Trophoblast cell (in vitro differentiated cells and primary cell): ENCODE data around the gene SPINT2.

Experiments used
- DNase-seq, 2 donors: peaks; one replicate each; pipeline ENCODE4 v3.0.0-alpha.2; 2016
- H2AFZ ChIP-seq: 2 replicates; pipeline ENCODE4 v1.6.1; 2013; ENCODE audit warnings: low read length, moderate library complexity, mild to moderate bottlenecking; ENCODE audit not compliant: insufficient read depth, poor library complexity
- H2AK5ac ChIP-seq: 2 replicates; pipeline ENCODE4 v1.6.1; 2013; ENCODE audit warnings: mild to moderate bottlenecking, low read length
- H2BK120ac ChIP-seq: 2 replicates; pipeline ENCODE4 v1.6.1; 2013; ENCODE audit warnings: low read length, mild to moderate bottlenecking, moderate library complexity; ENCODE audit not compliant: insufficient read depth, poor library complexity
- H2BK12ac ChIP-seq: 2 replicates; pipeline ENCODE4 v1.6.1; 2013; ENCODE audit warnings: mild to moderate bottlenecking, low read length, moderate library complexity
- H2BK5ac ChIP-seq: 2 replicates; pipeline ENCODE4 v1.6.1; 2013; ENCODE audit warnings: low read length, low read depth, moderate library complexity, mild to moderate bottlenecking; ENCODE audit not compliant: poor library complexity
- H3K14ac ChIP-seq: 2 replicates; pipeline ENCODE4 v1.6.1; 2013; ENCODE audit warnings: mild to moderate bottlenecking, low read length
- H3K18ac ChIP-seq: 2 replicates; pipeline ENCODE4 v1.6.1; 2013; ENCODE audit warnings: mild to moderate bottlenecking, low read length
- H3K23ac ChIP-seq: 2 replicates; pipeline ENCODE4 v1.6.1; 2013; ENCODE audit warnings: low read length
- H3K27ac ChIP-seq: 2 replicates; pipeline ENCODE4 v1.5.1; 2013; ENCODE audit warnings: low read depth, mild to moderate bottlenecking, inconsistent platforms, low read length, moderate library complexity
- H3K27me3 ChIP-seq: 2 replicates; pipeline ENCODE4 v1.6.1; 2013; ENCODE audit warnings: inconsistent platforms, mild to moderate bottlenecking, low read length, moderate library complexity; ENCODE audit not compliant: insufficient read depth
- H3K36me3 ChIP-seq, 2 experiments: 1 replicate in 1 of 2; 2 replicates in 1 of 2; pipeline ENCODE4 v1.6.1; 2013; ENCODE audit warnings: low read length in 2 of 2, mild to moderate bottlenecking in 2 of 2, moderate library complexity in 1 of 2; ENCODE audit not compliant: insufficient read depth in 2 of 2, control insufficient read depth in 1 of 2
- H3K4ac ChIP-seq: 2 replicates; pipeline ENCODE4 v1.6.1; 2013; ENCODE audit warnings: low read depth, mild to moderate bottlenecking, low read length, moderate library complexity
- H3K4me1 ChIP-seq, 2 experiments: 1 replicate in 1 of 2; 2 replicates in 1 of 2; pipeline ENCODE4 v1.6.1; 2013; ENCODE audit warnings: low read length in 2 of 2, mild to moderate bottlenecking in 2 of 2, moderate library complexity in 1 of 2; ENCODE audit not compliant: insufficient read depth in 2 of 2, control insufficient read depth in 1 of 2
- H3K4me2 ChIP-seq: 2 replicates; pipeline ENCODE4 v1.6.1; 2013; ENCODE audit warnings: inconsistent platforms, mild to moderate bottlenecking, low read length, moderate library complexity
- H3K4me3 ChIP-seq: 2 replicates; pipeline ENCODE4 v1.5.1; 2013; ENCODE audit warnings: mild to moderate bottlenecking, low read depth, low read length, inconsistent platforms
- H3K79me1 ChIP-seq: one replicate; pipeline ENCODE4 v1.6.1; 2013; ENCODE audit warnings: low read length
- H3K79me2 ChIP-seq: 2 replicates; pipeline ENCODE4 v1.6.1; 2013; ENCODE audit warnings: low read length, mild to moderate bottlenecking; ENCODE audit not compliant: control insufficient read depth, insufficient read depth, poor library complexity
- H3K9ac ChIP-seq: 2 replicates; pipeline ENCODE4 v1.6.1; 2013; ENCODE audit warnings: mild to moderate bottlenecking, low read length
- H3K9me3 ChIP-seq: 2 replicates; pipeline ENCODE4 v1.6.1; 2013; ENCODE audit warnings: low read depth, mild to moderate bottlenecking, control low read depth, inconsistent platforms, low read length; ENCODE audit not compliant: insufficient read depth
- H4K12ac ChIP-seq: 2 replicates; pipeline ENCODE4 v1.6.1; 2013; ENCODE audit warnings: low read depth, mild to moderate bottlenecking, low read length, moderate library complexity
- H4K8ac ChIP-seq: 2 replicates; pipeline ENCODE4 v1.6.1; 2013; ENCODE audit warnings: low read depth, mild to moderate bottlenecking, low read length, moderate library complexity
- H4K91ac ChIP-seq: one replicate; pipeline ENCODE4 v1.6.1; 2013; ENCODE audit warnings: low read depth, mild to moderate bottlenecking, low read length, moderate library complexity
- WGBS: extraction: QIAGEN DNeasy Blood & Tissue Kit; methylation state at CpG from one replicate; pipeline ENCODE4 v1.1.7; 2013; ENCODE audit warnings: missing lambda C conversion rate; ENCODE audit not compliant: insufficient read length, insufficient coverage; ENCODE audit errors: extremely low coverage; 5-methylcytosine and 5-hydroxymethylcytosine counted together

Gene SPINT2

GRCh38 chr19:38310279-38310670, 45.9 kb downstream of the SPINT2 start:
- H3K4me1 ChIP-seq = peaks cover 4 to 5% of the 10 kb centered on the region in 2 experiments
- H3K18ac ChIP-seq = no peak overlapping the region
- no peak overlapping the region for H3K4me3 ChIP-seq
- no peak overlapping the region for H4K91ac ChIP-seq
- H3K4ac ChIP-seq = no peak overlapping the region
- H3K23ac ChIP-seq = no peak overlapping the region
- H3K79me1 ChIP-seq = peaks cover 4% of the 10 kb centered on the region
- WGBS = no CpG with 5 or more reads among the region's 2 CpGs
- no peak overlapping the region for H2BK5ac ChIP-seq
- H3K27ac ChIP-seq = no peak overlapping the region
- no peak for DNase-seq
- no peak overlapping the region for H4K8ac ChIP-seq
- H3K9ac ChIP-seq = no peak overlapping the region
- peaks cover 1% of the 10 kb centered on the region for H3K79me2 ChIP-seq
- no peak overlapping the region for H2AFZ ChIP-seq
- no peaks in the 10 kb centered on the region for H3K27me3 ChIP-seq
- H3K14ac ChIP-seq = no peak overlapping the region
- peaks cover 21 to 27% of the 10 kb centered on the region in 2 experiments for H3K36me3 ChIP-seq
- H4K12ac ChIP-seq = no peak overlapping the region
- H2AK5ac ChIP-seq = no peak overlapping the region
- H2BK12ac ChIP-seq = no peak overlapping the region
- no peak overlapping the region for H3K4me2 ChIP-seq
- no peak overlapping the region for H2BK120ac ChIP-seq
- no peaks in the 10 kb centered on the region for H3K9me3 ChIP-seq

GRCh38 chr19:38310986-38311385, 46.6 kb downstream of the SPINT2 start:
- Histone ChIP-seq H2BK120ac (no peak overlapping the region), H3K9me3 (no peaks in the 10 kb centered on the region), H2BK5ac (no peak overlapping the region), H4K12ac (no peak overlapping the region), H2BK12ac (no peak overlapping the region), H3K23ac (no peak overlapping the region), H3K4me2 (no peak overlapping the region), H3K14ac (no peak overlapping the region), H3K4ac (no peak overlapping the region), H3K27ac (no peak overlapping the region), H3K79me1 (peaks cover 6% of the 10 kb centered on the region), H2AK5ac (no peak overlapping the region), H3K27me3 (no peaks in the 10 kb centered on the region), H4K91ac (no peak overlapping the region), H3K36me3 (peaks cover 21 to 27% of the 10 kb centered on the region in 2 experiments), H3K4me1 (peaks cover 0 to 3% of the 10 kb centered on the region in 2 experiments), H3K4me3 (no peak overlapping the region), H4K8ac (no peak overlapping the region), H3K18ac (no peak overlapping the region), H3K79me2 (peaks cover 4% of the 10 kb centered on the region), H2AFZ (no peak overlapping the region), H3K9ac (no peak overlapping the region)
- WGBS = no CpG with 5 or more reads among the region's 6 CpGs
- no peak for DNase-seq

GRCh38 chr19:38315657-38316476, 51.5 kb downstream of the SPINT2 start, which contains the start of gene YIF1B:
Gene YIF1B (minus strand): TSS chr19:38315947. CDS start chr19:38315917, 30 bp downstream.
- no peaks in the 10 kb centered on the region for H3K36me3 ChIP-seq
- peak within 1 kb of the TSS; percentile 17 for H2AK5ac ChIP-seq
- peak within 1 kb of the TSS; percentile 57 for H4K91ac ChIP-seq
- H3K79me1 ChIP-seq = peaks cover 14% of the 10 kb centered on the region
- H3K14ac ChIP-seq = peak within 1 kb of the TSS; percentile 65
- H4K12ac ChIP-seq = peak within 1 kb of the TSS; percentile 20
- H3K4ac ChIP-seq = peak within 1 kb of the TSS; percentile 42
- H3K4me3 ChIP-seq = peak within 1 kb of the TSS; percentile 71
- peak within 1 kb of the TSS; percentile 67 for H4K8ac ChIP-seq
- peak within 1 kb of the TSS; percentile 20 for H3K18ac ChIP-seq
- H2BK5ac ChIP-seq = peak within 1 kb of the TSS; percentile 49
- H3K23ac ChIP-seq = no peak within 1 kb of the TSS
- peaks cover 4 to 16% of the 10 kb centered on the region in 2 experiments for H3K4me1 ChIP-seq
- peaks cover 7% of the 10 kb centered on the region for H3K79me2 ChIP-seq
- no peaks in the 10 kb centered on the region for H3K27me3 ChIP-seq
- no peak within 1 kb of the TSS for H2BK12ac ChIP-seq
- H3K4me2 ChIP-seq = peak within 1 kb of the TSS; percentile 89
- no CpG with 5 or more reads among the region's 64 CpGs for WGBS
- H2BK120ac ChIP-seq = peak within 1 kb of the TSS; percentile 20
- H3K9ac ChIP-seq = peak within 1 kb of the TSS; percentile 42
- peak; percentile 98 to 99 for DNase-seq
- H2AFZ ChIP-seq = peak within 1 kb of the TSS; percentile 35
- H3K9me3 ChIP-seq = no peaks in the 10 kb centered on the region
- no peak within 1 kb of the TSS for H3K27ac ChIP-seq

GRCh38 chr19:38316477-38317067, 52.2 kb downstream of the SPINT2 start:
- Histone ChIP-seq H4K12ac (peak overlapping the region; percentile 20), H3K4ac (no peak overlapping the region), H2AK5ac (no peak overlapping the region), H2AFZ (peak overlapping the region; percentile 35), H3K79me1 (peaks cover 14% of the 10 kb centered on the region), H3K27ac (no peak overlapping the region), H3K27me3 (no peaks in the 10 kb centered on the region), H3K9me3 (no peaks in the 10 kb centered on the region), H2BK120ac (peak overlapping the region; percentile 20), H3K18ac (no peak overlapping the region), H3K36me3 (no peaks in the 10 kb centered on the region), H3K79me2 (peaks cover 7% of the 10 kb centered on the region), H3K4me3 (no peak overlapping the region), H3K14ac (no peak overlapping the region), H2BK5ac (no peak overlapping the region), H4K91ac (peak overlapping the region; percentile 57), H2BK12ac (no peak overlapping the region), H3K9ac (no peak overlapping the region), H3K4me1 (peaks cover 9 to 23% of the 10 kb centered on the region in 2 experiments), H3K23ac (no peak overlapping the region), H3K4me2 (peak overlapping the region; percentile 57), H4K8ac (peak overlapping the region; percentile 67)
- DNase-seq = no peak
- WGBS = no CpG with 5 or more reads among the region's 8 CpGs
